Common myeloid progenitor, CD34-positive (primary cell): Measurements from ENCODE around the gene UBFD1.
"Not testable (repeated sequence)": the region's sequence is repeated elsewhere in the genome, so short reads cannot be mapped to it uniquely, and the experiment has no call there.

Source experiments
- CTCF ChIA-PET: fragments of 350-600 bp; sonication (Branson Sonifier 250); formaldehyde crosslinking; loops from one replicate; lab custom pipeline; 2021; ENCODE audit warnings: antibody characterized with exemption; lab: Charles Lee
- POLR2A ChIA-PET: fragments of 350-600 bp; sonication (Branson Sonifier 250); formaldehyde crosslinking; loops from one replicate; lab custom pipeline; 2021; ENCODE audit warnings: antibody characterized with exemption; lab: Charles Lee
- DNase-seq, 3 donors: peaks; one replicate each; pipeline versions ENCODE4 v3.0.0 to v3.0.0-alpha.2; 2013
- H3K27ac ChIP-seq, 2 experiments: 1 replicate in 1 of 2; 2 replicates in 1 of 2; pipeline ENCODE4 v1.7.0; 2013; ENCODE audit warnings: inconsistent platforms in 2 of 2, low read length in 2 of 2, mild to moderate bottlenecking in 2 of 2, low read depth in 1 of 2, moderate library complexity in 1 of 2; ENCODE audit not compliant: severe bottlenecking in 2 of 2, insufficient read depth in 1 of 2, poor library complexity in 1 of 2
- H3K27me3 ChIP-seq, 5 experiments: replicated peaks in 2 of 5; 1 replicate in 3 of 5; 2 replicates in 2 of 5; pipeline versions ENCODE4 v1.6.1 to v1.7.0; 2013; ENCODE audit warnings: low read length in 4 of 5, mild to moderate bottlenecking in 2 of 5, moderate library complexity in 2 of 5, inconsistent platforms in 1 of 5; ENCODE audit not compliant: insufficient read depth in 5 of 5, control insufficient read depth in 4 of 5
- H3K36me3 ChIP-seq, 4 experiments: 1 replicate in 2 of 4; 2 replicates in 2 of 4; pipeline versions ENCODE4 v1.6.1 to v1.7.0; 2013; ENCODE audit warnings: low read length in 3 of 4, control low read depth in 1 of 4, mild to moderate bottlenecking in 1 of 4; ENCODE audit not compliant: control insufficient read depth in 4 of 4, insufficient read depth in 4 of 4
- H3K4me1 ChIP-seq, 4 experiments: 1 replicate in 3 of 4; 2 replicates in 1 of 4; pipeline versions ENCODE4 v1.6.1 to v1.7.1; 2013; ENCODE audit warnings: low read length in 3 of 4, mild to moderate bottlenecking in 3 of 4, control low read depth in 1 of 4, inconsistent platforms in 1 of 4, moderate library complexity in 1 of 4; ENCODE audit not compliant: control insufficient read depth in 4 of 4, insufficient read depth in 4 of 4; ENCODE audit errors: control extremely low read depth in 1 of 4
- H3K4me3 ChIP-seq, 7 experiments: 1 replicate in 4 of 7; 2 replicates in 3 of 7; pipeline versions ENCODE4 v1.5.1 to v1.7.0; 2013; ENCODE audit warnings: mild to moderate bottlenecking in 7 of 7, low read length in 6 of 7, moderate library complexity in 6 of 7, inconsistent platforms in 2 of 7, low read depth in 2 of 7, control low read depth in 1 of 7; ENCODE audit not compliant: insufficient read depth in 4 of 7, control insufficient read depth in 1 of 7; ENCODE audit errors: extremely low read depth in 1 of 7
- H3K9me3 ChIP-seq, 5 experiments: 1 replicate in 4 of 5; 2 replicates in 1 of 5; pipeline versions ENCODE4 v1.6.1 to v1.7.1; 2013; ENCODE audit warnings: low read length in 4 of 5, mild to moderate bottlenecking in 2 of 5, inconsistent platforms in 1 of 5, low read depth in 1 of 5, moderate library complexity in 1 of 5; ENCODE audit not compliant: control insufficient read depth in 4 of 5, insufficient read depth in 2 of 5; ENCODE audit errors: control extremely low read depth in 1 of 5
- WGBS: methylation state at CpG from one replicate; pipeline ENCODE4 v1.1.5; 2013; ENCODE audit not compliant: insufficient coverage; 5-methylcytosine and 5-hydroxymethylcytosine counted together

Gene UBFD1

DNA sequence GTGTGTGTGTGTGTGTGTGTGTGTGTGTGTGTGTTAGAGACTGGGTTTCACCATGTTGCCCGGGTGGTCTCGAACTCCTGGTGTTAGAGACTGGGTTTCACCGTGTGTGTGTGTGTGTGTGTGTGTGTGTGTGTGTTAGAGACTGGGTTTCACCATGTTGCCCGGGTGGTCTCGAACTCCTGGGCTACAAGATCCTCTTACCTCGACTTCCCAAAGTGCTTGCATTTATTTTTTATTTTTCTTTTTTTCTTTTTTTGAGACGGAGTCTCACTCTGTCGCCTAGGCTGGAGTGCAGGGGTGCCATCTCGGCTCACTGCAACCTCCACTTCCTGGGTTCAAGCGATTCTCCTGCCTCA lies 46.6 kb upstream of the UBFD1 start:
- H3K4me3 ChIP-seq: peak overlapping the region in 6 of 7 experiments; percentile 56 to 87 (median 76)
- POLR2A ChIA-PET, H3K9me3 ChIP-seq, H3K36me3 ChIP-seq, DNase-seq, H3K27me3 ChIP-seq, CTCF ChIA-PET, H3K27ac ChIP-seq: not testable (repeated sequence)
- peaks cover 11 to 32% (median 27%) of the 10 kb centered on the region in 4 experiments for H3K4me1 ChIP-seq
- 94% methylated on average over 4 of the region's 10 CpGs for WGBS

DNA sequence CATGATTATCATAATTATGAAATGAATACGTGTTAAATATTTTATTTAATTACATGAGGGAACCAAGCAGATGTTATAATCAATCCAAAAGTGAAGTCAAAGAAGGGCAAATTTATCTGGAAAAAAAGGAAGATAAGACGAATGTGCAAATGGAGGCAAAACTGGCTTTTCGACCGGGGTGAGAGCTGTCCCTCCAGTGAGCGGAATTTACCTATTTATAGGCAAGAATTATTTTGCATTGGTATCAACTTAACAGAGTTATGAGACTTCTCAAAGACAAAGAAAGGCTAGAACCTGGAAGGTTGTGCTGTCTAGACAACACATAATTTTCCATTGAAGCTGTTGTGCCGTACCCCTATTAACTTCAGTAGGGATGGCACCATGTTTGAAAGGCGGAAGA lies 45.8 kb upstream of the UBFD1 start:
- Histone ChIP-seq H3K36me3 (peaks cover 0 to 2% (median 0%) of the 10 kb centered on the region in 4 experiments), H3K4me3 (no peak overlapping the region), H3K27me3 (peaks cover 0 to 2% (median 0%) of the 10 kb centered on the region in 5 experiments), H3K4me1 (peaks cover 14 to 37% (median 31%) of the 10 kb centered on the region in 4 experiments), H3K27ac (no peak overlapping the region), H3K9me3 (no peaks in the 10 kb centered on the region)
- CTCF ChIA-PET: no interaction called here
- DNase-seq: no peak
- WGBS: 100% methylated on average over 5 of the region's 7 CpGs
- POLR2A ChIA-PET: no interaction called here

DNA sequence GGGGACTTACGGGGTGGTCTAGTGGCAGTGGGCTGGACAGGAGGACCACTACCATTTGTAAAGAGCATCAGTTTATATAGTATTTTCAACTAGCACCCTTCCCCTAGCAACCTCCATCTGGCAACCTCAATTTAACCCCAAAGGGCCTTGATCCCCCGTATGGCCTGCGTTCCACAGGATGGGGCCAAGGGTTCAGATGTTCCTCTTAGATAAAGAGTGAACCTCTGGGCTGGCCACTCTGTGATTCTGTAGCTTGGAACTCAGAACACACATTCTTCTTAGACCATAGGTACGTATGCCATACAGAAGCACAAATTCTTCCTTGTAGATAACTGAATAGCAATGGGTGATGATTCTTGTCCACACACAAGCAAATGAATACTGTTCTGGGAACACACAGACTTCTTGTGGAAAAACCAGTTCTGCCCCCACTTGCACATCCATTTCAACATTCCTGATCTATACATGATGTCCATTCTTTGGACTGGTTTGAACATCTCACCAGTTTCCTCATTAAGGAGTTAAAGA lies 45.3 kb upstream of the UBFD1 start:
- 74% methylated on average over 4 of the region's 4 CpGs for WGBS
- Histone ChIP-seq H3K4me3 (no peak overlapping the region), H3K4me1 (peaks cover 14 to 39% (median 32%) of the 10 kb centered on the region in 4 experiments), H3K9me3 (no peaks in the 10 kb centered on the region), H3K27ac (no peak overlapping the region), H3K36me3 (peaks cover 0 to 2% (median 0%) of the 10 kb centered on the region in 4 experiments), H3K27me3 (peaks cover 0 to 2% (median 0%) of the 10 kb centered on the region in 5 experiments)
- POLR2A ChIA-PET: no interaction called here
- CTCF ChIA-PET: no interaction called here
- peak in 1 of 3 donors; percentile 9 for DNase-seq

DNA sequence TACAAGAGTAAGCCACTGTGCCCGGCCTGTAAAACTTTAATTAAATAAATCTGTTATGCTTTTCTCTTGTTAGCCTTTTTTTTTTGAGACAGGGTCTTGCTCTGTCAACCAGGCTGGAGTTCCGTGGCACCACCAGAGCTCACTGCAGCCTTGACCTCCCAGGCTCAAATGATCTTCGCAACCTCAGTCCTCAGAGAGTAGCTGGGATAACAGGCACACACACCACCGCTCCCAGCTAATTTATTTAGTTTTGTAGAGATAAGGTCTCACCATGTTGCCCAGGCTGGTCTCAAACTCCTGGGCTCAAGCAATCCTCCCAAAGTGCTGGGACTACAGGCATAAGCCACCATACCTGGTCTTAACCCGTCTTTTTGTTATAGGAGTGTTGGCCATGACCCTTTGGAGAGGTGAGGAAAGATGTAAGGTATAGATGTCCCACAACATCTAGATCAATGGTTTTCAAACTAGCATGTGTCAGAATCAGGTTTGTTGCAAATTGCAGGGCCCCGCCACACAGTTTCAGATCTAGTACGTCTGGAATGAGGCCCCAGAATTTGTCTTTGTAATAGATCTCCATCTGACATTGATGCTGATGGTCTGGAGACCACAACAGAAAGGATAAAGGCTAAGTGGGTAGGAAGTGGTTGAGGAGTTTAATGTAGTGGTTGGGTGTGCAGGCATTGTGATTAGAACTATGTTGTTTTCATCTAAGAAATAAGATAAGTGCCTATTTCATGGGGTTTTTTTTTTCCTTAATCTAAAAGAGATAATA lies 43.0 kb upstream of the UBFD1 start:
- 62% methylated on average over 5 of the region's 7 CpGs for WGBS
- ChIA-PET CTCF (no interaction called here), POLR2A (interaction anchor here (0.7 kb wide), 1 partner anchor 444 kb away, joined by 3 read pairs; no protein-coding TSS in a partner anchor)
- Histone ChIP-seq H3K27me3 (peaks cover 0 to 2% (median 0%) of the 10 kb centered on the region in 5 experiments), H3K36me3 (peaks cover 2 to 7% (median 5%) of the 10 kb centered on the region in 4 experiments), H3K4me1 (peaks cover 5 to 29% (median 24%) of the 10 kb centered on the region in 4 experiments), H3K27ac (no peak overlapping the region), H3K9me3 (no peaks in the 10 kb centered on the region), H3K4me3 (no peak overlapping the region)
- DNase-seq: peak; percentile 56 to 91 (median 86)

DNA sequence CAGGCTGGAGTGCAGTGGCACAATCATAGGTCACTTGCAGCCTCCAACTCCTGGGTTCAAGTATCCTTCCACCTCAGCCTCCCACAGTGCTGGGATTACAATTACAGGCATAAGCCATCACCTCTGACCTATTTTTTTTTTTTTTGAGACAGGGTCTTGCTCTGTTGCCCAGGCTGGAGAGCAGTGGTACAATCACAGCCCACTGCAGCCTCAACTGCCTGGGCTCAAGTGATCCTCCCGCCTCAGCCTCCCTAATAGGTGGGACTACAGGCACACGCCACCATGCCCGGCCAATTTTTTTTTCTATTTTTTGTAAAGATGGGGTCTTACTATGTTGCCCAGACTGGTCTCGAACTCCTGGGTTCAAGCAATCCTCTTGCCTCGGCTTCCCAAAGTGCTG lies 41.6 kb upstream of the UBFD1 start:
- Histone ChIP-seq H3K9me3 (no peaks in the 10 kb centered on the region), H3K27ac (no peak overlapping the region), H3K27me3 (peaks cover 0 to 2% (median 0%) of the 10 kb centered on the region in 5 experiments), H3K4me1 (peaks cover 4 to 34% (median 14%) of the 10 kb centered on the region in 4 experiments), H3K36me3 (peaks cover 2 to 9% (median 6%) of the 10 kb centered on the region in 4 experiments), H3K4me3 (no peak overlapping the region)
- 93% methylated on average over 5 of the region's 5 CpGs for WGBS
- DNase-seq: no peak
- ChIA-PET POLR2A (no interaction called here), CTCF (no interaction called here)

DNA sequence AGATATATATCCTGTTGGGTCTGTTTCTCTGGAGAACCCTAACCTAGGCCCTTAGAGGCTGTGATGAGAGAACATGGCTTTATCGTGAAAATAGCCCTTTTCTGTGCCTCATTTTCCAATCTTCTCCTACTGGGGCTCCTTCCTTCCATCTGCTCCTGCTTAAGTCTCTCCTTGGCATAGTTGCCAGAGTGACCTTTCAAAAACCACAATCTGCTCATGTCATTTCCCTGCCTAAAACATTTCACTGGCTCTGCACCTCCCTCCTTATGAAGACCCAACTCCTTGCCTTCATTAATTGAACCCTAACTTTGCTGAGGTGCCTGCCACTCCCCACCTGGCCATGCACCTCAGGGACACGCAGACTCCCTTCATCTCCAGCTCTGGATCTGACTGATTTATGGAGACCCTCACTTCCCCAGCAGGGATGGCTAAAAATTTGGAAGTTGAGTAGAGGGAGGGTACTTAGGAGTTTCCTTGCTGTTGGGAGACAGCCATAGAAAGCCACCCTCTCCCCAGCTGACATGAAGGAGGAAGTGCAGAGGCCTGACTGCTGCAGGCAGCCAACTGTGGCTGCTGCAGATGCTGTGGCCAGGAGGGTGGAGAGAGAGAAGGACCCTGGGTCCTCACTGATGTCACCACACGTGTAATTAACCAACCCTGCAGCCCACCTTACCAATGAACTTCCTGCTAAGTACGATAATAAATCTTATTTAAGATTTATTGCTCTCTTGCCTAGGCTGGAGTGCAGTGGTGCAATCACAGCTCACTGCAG lies 41.0 kb upstream of the UBFD1 start:
- CTCF ChIA-PET: interaction anchor here (1.4 kb wide), 1 partner anchor 80 kb away, joined by 3 read pairs; no protein-coding TSS in a partner anchor
- POLR2A ChIA-PET: no interaction called here
- DNase-seq: peak; percentile 40 to 89 (median 82)

More for the DNA sequence above, 41.0 kb upstream of the UBFD1 start:
- peaks cover 0 to 2% (median 0%) of the 10 kb centered on the region in 5 experiments for H3K27me3 ChIP-seq
- no peak overlapping the region for H3K4me3 ChIP-seq
- peaks cover 4 to 9% (median 6%) of the 10 kb centered on the region in 4 experiments for H3K36me3 ChIP-seq
- no peaks in the 10 kb centered on the region for H3K9me3 ChIP-seq
- H3K4me1 ChIP-seq: peaks cover 4 to 37% (median 14%) of the 10 kb centered on the region in 4 experiments
- WGBS: 90% methylated on average over 1 of the region's 4 CpGs
- no peak overlapping the region for H3K27ac ChIP-seq
